ENCODE data around the gene MC2R. TPM values are rescaled to one million over a fixed set of nuclear protein-coding genes. Genes with fewer than 3 reads are reported as not detected.

MC2R gene
- total RNA-seq, 4 donors from 2014 or later, result not detected

DNA sequence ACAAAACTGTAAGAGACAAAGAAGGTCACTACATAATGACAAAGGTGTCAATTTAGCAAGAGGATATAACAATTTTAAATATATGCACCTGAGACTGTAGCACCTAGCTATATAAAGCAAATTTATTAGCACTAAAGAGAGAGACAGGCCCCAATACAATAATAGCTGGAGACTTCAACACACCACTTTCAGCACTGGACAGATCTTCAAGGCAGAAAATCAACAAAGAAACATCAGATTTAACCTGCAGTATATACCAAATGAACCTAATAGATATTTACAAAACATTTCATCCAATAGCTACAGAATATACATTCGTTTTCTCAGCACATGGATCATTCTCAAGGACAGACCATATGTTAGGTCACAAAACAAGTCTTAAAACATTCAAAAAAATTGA lies 14.7 kb downstream of the MC2R start:
- no peaks in the 10 kb centered on the region for H3K4me1 ChIP-seq
- no peaks in the 10 kb centered on the region for H3K27me3 ChIP-seq
- TF ChIP-seq, protein P1, sequence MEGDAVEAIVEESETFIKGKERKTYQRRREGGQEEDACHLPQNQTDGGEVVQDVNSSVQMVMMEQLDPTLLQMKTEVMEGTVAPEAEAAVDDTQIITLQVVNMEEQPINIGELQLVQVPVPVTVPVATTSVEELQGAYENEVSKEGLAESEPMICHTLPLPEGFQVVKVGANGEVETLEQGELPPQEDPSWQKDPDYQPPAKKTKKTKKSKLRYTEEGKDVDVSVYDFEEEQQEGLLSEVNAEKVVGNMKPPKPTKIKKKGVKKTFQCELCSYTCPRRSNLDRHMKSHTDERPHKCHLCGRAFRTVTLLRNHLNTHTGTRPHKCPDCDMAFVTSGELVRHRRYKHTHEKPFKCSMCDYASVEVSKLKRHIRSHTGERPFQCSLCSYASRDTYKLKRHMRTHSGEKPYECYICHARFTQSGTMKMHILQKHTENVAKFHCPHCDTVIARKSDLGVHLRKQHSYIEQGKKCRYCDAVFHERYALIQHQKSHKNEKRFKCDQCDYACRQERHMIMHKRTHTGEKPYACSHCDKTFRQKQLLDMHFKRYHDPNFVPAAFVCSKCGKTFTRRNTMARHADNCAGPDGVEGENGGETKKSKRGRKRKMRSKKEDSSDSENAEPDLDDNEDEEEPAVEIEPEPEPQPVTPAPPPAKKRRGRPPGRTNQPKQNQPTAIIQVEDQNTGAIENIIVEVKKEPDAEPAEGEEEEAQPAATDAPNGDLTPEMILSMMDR (IDR thresholded peaks at IDR 0.05), result no peak
- TF ChIP-seq POLR2A (IDR thresholded peaks at IDR 0.05), result no peak
- DNase-seq, result no peak
- H3K4me3 ChIP-seq, result no peak overlapping the region
- intact Hi-C loops (cut with DNase I; ENCODE audit: low total_unique reads), result no loop called here
- no peaks in the 10 kb centered on the region for H3K36me3 ChIP-seq
- H3K9me3 ChIP-seq, result no peaks in the 10 kb centered on the region
- H3K27ac ChIP-seq, result no peak overlapping the region

- TF ChIP-seq, protein P1 (IDR thresholded peaks at IDR 0.05), result no peak
- no peak for TF ChIP-seq POLR2A (IDR thresholded peaks at IDR 0.05)
- intact Hi-C loops (cut with DNase I; ENCODE audit: low total_unique reads), result no loop called here
- DNase-seq, result no peak
- no peaks in the 10 kb centered on the region for H3K4me1 ChIP-seq
- H3K4me3 ChIP-seq, result no peak overlapping the region
- no peaks in the 10 kb centered on the region for H3K9me3 ChIP-seq
- H3K36me3 ChIP-seq, result no peaks in the 10 kb centered on the region
- H3K27me3 ChIP-seq, result no peaks in the 10 kb centered on the region
- H3K27ac ChIP-seq, result no peak overlapping the region
Observed at GRCh38 chr18:13895505-13896033, 19.8 kb downstream of the MC2R start.

GRCh38 chr18:13894531-13894930 lies 20.8 kb downstream of the MC2R start:
- no peak for DNase-seq
- no peak for TF ChIP-seq POLR2A (IDR thresholded peaks at IDR 0.05)
- TF ChIP-seq, protein P1 (IDR thresholded peaks at IDR 0.05), result no peak

GRCh38 chr18:13893418-13893760 lies 21.9 kb downstream of the MC2R start:
- H3K27me3 ChIP-seq, result no peaks in the 10 kb centered on the region
- H3K4me3 ChIP-seq, result no peak overlapping the region
- TF ChIP-seq, protein P1 (IDR thresholded peaks at IDR 0.05), result no peak
- no peak for TF ChIP-seq POLR2A (IDR thresholded peaks at IDR 0.05)
- H3K27ac ChIP-seq, result no peak overlapping the region
- no peaks in the 10 kb centered on the region for H3K36me3 ChIP-seq
- H3K9me3 ChIP-seq, result no peaks in the 10 kb centered on the region
- H3K4me1 ChIP-seq, result no peaks in the 10 kb centered on the region
- DNase-seq, result no peak
- intact Hi-C loops (cut with DNase I; ENCODE audit: low total_unique reads), result no loop called here

More at GRCh38 chr18:13894531-13894930, 20.8 kb downstream of the MC2R start:
- H3K4me1 ChIP-seq, result no peaks in the 10 kb centered on the region
- intact Hi-C loops (cut with DNase I; ENCODE audit: low total_unique reads), result no loop called here
- no peaks in the 10 kb centered on the region for H3K27me3 ChIP-seq
- H3K9me3 ChIP-seq, result no peaks in the 10 kb centered on the region
- H3K4me3 ChIP-seq, result no peak overlapping the region
- no peaks in the 10 kb centered on the region for H3K36me3 ChIP-seq
- no peak overlapping the region for H3K27ac ChIP-seq

DNA sequence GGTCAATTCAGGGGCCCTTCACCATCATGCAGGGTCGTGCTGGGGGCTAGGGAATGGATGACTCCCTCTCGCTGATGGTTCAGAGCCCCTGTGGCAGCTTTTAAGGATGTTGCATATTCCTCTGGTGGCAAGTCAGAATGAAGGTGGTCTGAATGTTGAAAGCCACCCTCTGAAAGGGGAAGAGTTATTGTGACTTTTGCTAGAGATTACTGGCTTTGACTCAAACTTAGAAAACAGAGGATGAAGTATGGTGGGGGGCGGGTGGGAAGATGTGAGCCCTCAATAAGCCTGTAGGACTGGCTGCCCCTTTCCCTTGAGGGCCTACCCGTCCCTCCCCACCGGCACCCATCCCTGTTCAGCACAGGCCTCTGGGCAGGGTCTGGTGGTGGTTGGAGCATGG lies 23.2 kb downstream of the MC2R start:
- no peak for TF ChIP-seq POLR2A (IDR thresholded peaks at IDR 0.05)
- TF ChIP-seq, protein P1 (IDR thresholded peaks at IDR 0.05), result no peak
- Histone ChIP-seq H3K4me3 (no peak overlapping the region), H3K36me3 (no peaks in the 10 kb centered on the region), H3K27ac (no peak overlapping the region), H3K4me1 (no peaks in the 10 kb centered on the region), H3K27me3 (no peaks in the 10 kb centered on the region), H3K9me3 (no peaks in the 10 kb centered on the region)
- DNase-seq, result no peak
- intact Hi-C loops (cut with DNase I; ENCODE audit: low total_unique reads), result no loop called here

All from uterus (tissue), 4 donors.